ENCODE measurements around the gene NIPSNAP2.

Gene NIPSNAP2

DNA sequence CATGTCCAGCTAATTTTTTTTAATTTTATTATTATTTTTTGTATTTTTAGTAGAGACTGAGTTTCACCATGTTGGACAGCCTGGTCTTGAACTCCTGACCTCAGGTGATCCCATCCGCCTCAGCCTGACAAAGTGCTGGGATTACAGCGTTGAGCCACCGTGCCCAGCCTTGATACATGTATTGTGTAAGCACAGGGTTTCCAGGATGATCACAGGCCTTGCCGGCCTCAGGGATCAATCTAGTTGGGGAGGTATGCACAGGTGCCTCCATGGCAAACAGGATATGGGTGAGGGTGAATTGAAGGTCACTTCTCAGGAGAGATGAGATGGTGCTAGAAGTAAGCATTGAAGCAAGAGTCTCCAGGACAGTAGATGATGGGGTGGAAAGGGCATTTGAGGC is 7.2 kb upstream of the NIPSNAP2 start:
- no peak for TF ChIP-seq EP300 (IDR thresholded peaks at IDR 0.05; ENCODE audit: borderline replicate concordance)
- no peak for TF ChIP-seq ZBTB7A (IDR thresholded peaks at IDR 0.05; ENCODE audit: low read depth)
- no peak for TF ChIP-seq YY1 (IDR thresholded peaks at IDR 0.05; ENCODE audit: low read depth)
- no peak for TF ChIP-seq RAD21 (IDR thresholded peaks at IDR 0.05; ENCODE audit: low read depth)
- TF ChIP-seq TEAD4 (IDR thresholded peaks at IDR 0.05) = no peak
- TF ChIP-seq, protein P1, sequence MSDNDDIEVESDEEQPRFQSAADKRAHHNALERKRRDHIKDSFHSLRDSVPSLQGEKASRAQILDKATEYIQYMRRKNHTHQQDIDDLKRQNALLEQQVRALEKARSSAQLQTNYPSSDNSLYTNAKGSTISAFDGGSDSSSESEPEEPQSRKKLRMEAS (IDR thresholded peaks at IDR 0.05) = no peak
- TF ChIP-seq USF1 (IDR thresholded peaks at IDR 0.05) = no peak
- no peak for TF ChIP-seq EGR1 (IDR thresholded peaks at IDR 0.05)
- TF ChIP-seq TCF12 (IDR thresholded peaks at IDR 0.05; ENCODE audit: low read depth) = no peak
- TF ChIP-seq, protein P2, sequence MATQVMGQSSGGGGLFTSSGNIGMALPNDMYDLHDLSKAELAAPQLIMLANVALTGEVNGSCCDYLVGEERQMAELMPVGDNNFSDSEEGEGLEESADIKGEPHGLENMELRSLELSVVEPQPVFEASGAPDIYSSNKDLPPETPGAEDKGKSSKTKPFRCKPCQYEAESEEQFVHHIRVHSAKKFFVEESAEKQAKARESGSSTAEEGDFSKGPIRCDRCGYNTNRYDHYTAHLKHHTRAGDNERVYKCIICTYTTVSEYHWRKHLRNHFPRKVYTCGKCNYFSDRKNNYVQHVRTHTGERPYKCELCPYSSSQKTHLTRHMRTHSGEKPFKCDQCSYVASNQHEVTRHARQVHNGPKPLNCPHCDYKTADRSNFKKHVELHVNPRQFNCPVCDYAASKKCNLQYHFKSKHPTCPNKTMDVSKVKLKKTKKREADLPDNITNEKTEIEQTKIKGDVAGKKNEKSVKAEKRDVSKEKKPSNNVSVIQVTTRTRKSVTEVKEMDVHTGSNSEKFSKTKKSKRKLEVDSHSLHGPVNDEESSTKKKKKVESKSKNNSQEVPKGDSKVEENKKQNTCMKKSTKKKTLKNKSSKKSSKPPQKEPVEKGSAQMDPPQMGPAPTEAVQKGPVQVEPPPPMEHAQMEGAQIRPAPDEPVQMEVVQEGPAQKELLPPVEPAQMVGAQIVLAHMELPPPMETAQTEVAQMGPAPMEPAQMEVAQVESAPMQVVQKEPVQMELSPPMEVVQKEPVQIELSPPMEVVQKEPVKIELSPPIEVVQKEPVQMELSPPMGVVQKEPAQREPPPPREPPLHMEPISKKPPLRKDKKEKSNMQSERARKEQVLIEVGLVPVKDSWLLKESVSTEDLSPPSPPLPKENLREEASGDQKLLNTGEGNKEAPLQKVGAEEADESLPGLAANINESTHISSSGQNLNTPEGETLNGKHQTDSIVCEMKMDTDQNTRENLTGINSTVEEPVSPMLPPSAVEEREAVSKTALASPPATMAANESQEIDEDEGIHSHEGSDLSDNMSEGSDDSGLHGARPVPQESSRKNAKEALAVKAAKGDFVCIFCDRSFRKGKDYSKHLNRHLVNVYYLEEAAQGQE (IDR thresholded peaks at IDR 0.05; ENCODE audit: low read depth) = no peak
- TF ChIP-seq NFIC (IDR thresholded peaks at IDR 0.05) = no peak
- no peak for TF ChIP-seq TAF1 (IDR thresholded peaks at IDR 0.05; ENCODE audit: low read depth)
- no peak for TF ChIP-seq FOXM1 (IDR thresholded peaks at IDR 0.05; ENCODE audit: borderline replicate concordance, low read depth)
- TF ChIP-seq CEBPB (IDR thresholded peaks at IDR 0.05) = no peak
- no peak for TF ChIP-seq CREB1 (IDR thresholded peaks at IDR 0.05; ENCODE audit: low read depth)

DNA sequence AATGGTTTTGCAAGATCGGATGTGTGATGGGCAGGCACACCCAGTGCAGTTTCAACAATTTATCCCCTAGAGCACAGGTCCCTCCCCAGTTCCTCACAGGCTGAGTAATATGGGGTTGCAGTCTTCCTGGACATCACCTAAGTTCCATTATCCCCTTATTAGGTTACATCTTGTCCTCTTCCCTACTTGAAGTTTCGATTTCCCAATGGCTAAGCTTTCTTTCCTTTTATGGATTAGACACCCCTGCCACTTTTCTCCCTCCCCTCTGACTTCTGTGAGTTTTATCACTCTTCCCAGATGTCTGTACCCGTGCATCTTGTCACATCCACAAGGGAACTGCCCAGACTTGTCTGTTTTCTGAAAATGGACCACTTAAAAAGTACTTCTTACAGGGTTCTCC is 2.4 kb upstream of the NIPSNAP2 start:
- TF ChIP-seq USF1 (IDR thresholded peaks at IDR 0.05) (no peak), TCF12 (IDR thresholded peaks at IDR 0.05; ENCODE audit: low read depth) (no peak), TEAD4 (IDR thresholded peaks at IDR 0.05) (no peak), EP300 (IDR thresholded peaks at IDR 0.05; ENCODE audit: borderline replicate concordance) (no peak), RAD21 (IDR thresholded peaks at IDR 0.05; ENCODE audit: low read depth) (no peak), CREB1 (IDR thresholded peaks at IDR 0.05; ENCODE audit: low read depth) (no peak), CEBPB (IDR thresholded peaks at IDR 0.05) (no peak), FOXM1 (IDR thresholded peaks at IDR 0.05; ENCODE audit: borderline replicate concordance, low read depth) (no peak), ZBTB7A (IDR thresholded peaks at IDR 0.05; ENCODE audit: low read depth) (no peak), TAF1 (IDR thresholded peaks at IDR 0.05; ENCODE audit: low read depth) (no peak), EGR1 (IDR thresholded peaks at IDR 0.05) (no peak)
- TF ChIP-seq, protein P2 (IDR thresholded peaks at IDR 0.05; ENCODE audit: low read depth) = no peak

DNA sequence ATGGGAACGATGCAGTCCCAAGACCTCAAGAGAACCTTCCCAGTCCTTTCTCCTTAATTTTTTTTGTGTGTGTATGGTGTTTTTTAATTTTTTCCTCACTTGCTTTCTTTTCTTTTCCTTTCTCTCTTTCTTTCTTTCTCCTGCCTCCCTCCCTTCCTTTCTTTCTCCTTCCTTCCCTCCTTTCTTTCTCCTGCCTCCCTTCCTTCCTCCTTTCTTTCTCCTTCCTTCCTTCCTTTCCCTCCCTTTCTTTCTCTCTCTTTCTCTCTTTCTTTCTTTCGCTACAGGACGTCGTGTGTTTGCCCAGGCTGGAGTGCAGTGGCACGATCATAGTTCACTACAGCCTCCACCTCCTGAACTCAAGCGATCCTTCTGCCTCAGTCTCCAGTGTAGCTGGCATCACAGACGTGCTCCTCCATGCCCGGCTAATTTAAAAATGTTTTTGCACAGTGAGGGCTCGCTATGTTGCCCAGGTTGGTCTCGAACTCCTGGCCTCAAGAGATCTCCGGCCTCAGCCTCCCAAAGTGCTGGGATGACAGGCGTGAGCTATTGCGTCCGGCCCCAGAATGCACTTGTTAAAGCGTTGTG is 709 bp upstream of the NIPSNAP2 start:
- TF ChIP-seq TEAD4 (IDR thresholded peaks at IDR 0.05) = no peak

GRCh38 chr7:55965100-55965470 is 700 bp downstream of the NIPSNAP2 start:
- TF ChIP-seq NFIC (IDR thresholded peaks at IDR 0.05) (no peak), CEBPB (IDR thresholded peaks at IDR 0.05) (no peak), FOXM1 (IDR thresholded peaks at IDR 0.05; ENCODE audit: borderline replicate concordance, low read depth) (no peak), TCF12 (IDR thresholded peaks at IDR 0.05; ENCODE audit: low read depth) (no peak), EGR1 (IDR thresholded peaks at IDR 0.05) (no peak), CREB1 (IDR thresholded peaks at IDR 0.05; ENCODE audit: low read depth) (no peak), YY1 (IDR thresholded peaks at IDR 0.05; ENCODE audit: low read depth) (no peak), USF1 (IDR thresholded peaks at IDR 0.05) (no peak), TEAD4 (IDR thresholded peaks at IDR 0.05) (no peak), EP300 (IDR thresholded peaks at IDR 0.05; ENCODE audit: borderline replicate concordance) (no peak)
- TF ChIP-seq, protein P1 (IDR thresholded peaks at IDR 0.05) = no peak
- TF ChIP-seq, protein P2 (IDR thresholded peaks at IDR 0.05; ENCODE audit: low read depth) = no peak
